ENCODE measurements around the gene EXOSC6. TPM values are rescaled to one million over a fixed set of nuclear protein-coding genes. Genes with fewer than 3 reads are reported as not detected.

EXOSC6 gene
- polyA plus RNA-seq, 1 of the 3 experiments (the other 2 are of a cell fraction), result 10.0 TPM

DNA sequence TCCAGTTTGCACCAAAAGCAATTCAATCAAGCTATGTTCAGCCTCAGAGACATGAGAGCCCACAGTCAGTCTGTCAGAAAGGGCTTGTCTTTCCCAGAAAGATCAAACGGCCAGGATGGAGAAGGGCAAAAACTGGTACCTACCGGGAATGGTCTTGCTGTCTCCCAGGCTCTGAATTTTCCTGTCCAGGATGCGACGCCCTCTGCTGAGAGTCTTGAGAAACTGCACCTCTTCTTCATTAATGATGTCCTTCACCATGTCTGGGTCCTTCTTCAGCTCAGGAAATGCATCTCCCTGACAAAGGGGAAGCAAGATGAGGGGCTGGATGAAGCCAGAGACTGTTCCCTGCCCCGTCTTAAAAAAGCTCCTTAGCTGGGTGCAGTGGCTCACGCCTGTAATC lies 15.8 kb upstream of the EXOSC6 start:
- Histone ChIP-seq H4K20me1 (ENCODE audit: insufficient read depth) (peaks cover 13% of the 10 kb centered on the region), H3F3A (replicated peaks; ENCODE audit: insufficient read depth) (peaks cover 1% of the 10 kb centered on the region), H3K36me3 (replicated peaks in 1 of 2; ENCODE audit: control insufficient read depth in 1 of 2, insufficient read depth in 2 of 2, low read length in 1 of 2) (peaks cover 51 to 79% of the 10 kb centered on the region in 2 experiments), H2AFZ (ENCODE audit: low read depth) (no peak overlapping the region), H3K79me2 (ENCODE audit: insufficient read depth) (peaks cover 2% of the 10 kb centered on the region; the same call in 1 of the 2 replicates), H3K9me3 (no peaks in the 10 kb centered on the region), H3K27ac (ENCODE audit: low read depth in 2 of 2, low read length in 1 of 2) (no peak overlapping the region), H3K9ac (no peak overlapping the region), H3K4me2 (no peak overlapping the region), H3K27me3 (ENCODE audit: insufficient read depth) (no peaks in the 10 kb centered on the region), H3K4me1 (ENCODE audit: control insufficient read depth in 1 of 2, insufficient read depth in 2 of 2, low read depth in 1 of 2, low read length in 1 of 2) (no peaks in the 10 kb centered on the region), H3K4me3 (ENCODE audit: low read depth in 2 of 2, low read length in 1 of 2) (no peak overlapping the region), H3K9me2 (no peaks in the 10 kb centered on the region)
- WGBS (ENCODE audit: low lambda C conversion rate), result 37% methylated on average over 6 of the region's 6 CpGs
- ChIA-PET CTCF (interaction anchor here (0.6 to 3.4 kb wide), 11 partner anchors 9 to 386 kb away, joined by 3 to 76 read pairs (median 5); partner anchors contain the start of genes AARS1 and EXOSC6), POLR2A (interaction anchor here (1.3 kb wide), 1 partner anchor 22 kb away, joined by 3 read pairs; the partner anchor contains the start of gene AARS1)
- DNase-seq, result peak; percentile 70
- TF ChIP-seq JUND (IDR thresholded peaks at IDR 0.05) (no peak), SMC3 (IDR thresholded peaks at IDR 0.05; ENCODE audit: low read depth, low read length) (peak; percentile 56), RXRA (IDR thresholded peaks at IDR 0.05; ENCODE audit: borderline replicate concordance, low read depth) (no peak), TAF1 (IDR thresholded peaks at IDR 0.05; ENCODE audit: borderline replicate concordance, low read depth, low read length) (no peak), FOXM1 (IDR thresholded peaks at IDR 0.05; ENCODE audit: low read depth) (no peak), CHD2 (IDR thresholded peaks at IDR 0.05; ENCODE audit: low read length, partially characterized antibody) (no peak), SIN3A (IDR thresholded peaks at IDR 0.05; ENCODE audit: borderline replicate concordance, low read depth, low read length) (no peak), NFIC (IDR thresholded peaks at IDR 0.05; ENCODE audit: borderline replicate concordance) (no peak), TEAD4 (IDR thresholded peaks at IDR 0.05; ENCODE audit: borderline replicate concordance, insufficient read depth) (no peak), FOSL2 (IDR thresholded peaks at IDR 0.05; ENCODE audit: borderline replicate concordance, low read depth) (no peak), GABPA (IDR thresholded peaks at IDR 0.05; ENCODE audit: low read depth) (no peak), YY1 (IDR thresholded peaks at IDR 0.05; ENCODE audit: low read depth) (no peak), RCOR1 (IDR thresholded peaks at IDR 0.05; ENCODE audit: low read length) (no peak), TCF12 (IDR thresholded peaks at IDR 0.05) (no peak), EZH2phosphoT487 (IDR thresholded peaks at IDR 0.05; ENCODE audit: borderline replicate concordance, low read depth) (no peak), EP300 (IDR thresholded peaks at IDR 0.05; ENCODE audit: borderline replicate concordance in 1 of 2, low read depth in 1 of 2, low read length in 1 of 2) (no peak), GATA2 (CRISPR knock-in tag; IDR thresholded peaks at IDR 0.05) (no peak), FOXJ3 (CRISPR knock-in tag; IDR thresholded peaks at IDR 0.05) (no peak), RAD21 (IDR thresholded peaks at IDR 0.05; ENCODE audit: low read length) (peak; percentile 55), RFX5 (IDR thresholded peaks at IDR 0.05; ENCODE audit: low read length) (no peak)
- TF ChIP-seq, protein P1, sequence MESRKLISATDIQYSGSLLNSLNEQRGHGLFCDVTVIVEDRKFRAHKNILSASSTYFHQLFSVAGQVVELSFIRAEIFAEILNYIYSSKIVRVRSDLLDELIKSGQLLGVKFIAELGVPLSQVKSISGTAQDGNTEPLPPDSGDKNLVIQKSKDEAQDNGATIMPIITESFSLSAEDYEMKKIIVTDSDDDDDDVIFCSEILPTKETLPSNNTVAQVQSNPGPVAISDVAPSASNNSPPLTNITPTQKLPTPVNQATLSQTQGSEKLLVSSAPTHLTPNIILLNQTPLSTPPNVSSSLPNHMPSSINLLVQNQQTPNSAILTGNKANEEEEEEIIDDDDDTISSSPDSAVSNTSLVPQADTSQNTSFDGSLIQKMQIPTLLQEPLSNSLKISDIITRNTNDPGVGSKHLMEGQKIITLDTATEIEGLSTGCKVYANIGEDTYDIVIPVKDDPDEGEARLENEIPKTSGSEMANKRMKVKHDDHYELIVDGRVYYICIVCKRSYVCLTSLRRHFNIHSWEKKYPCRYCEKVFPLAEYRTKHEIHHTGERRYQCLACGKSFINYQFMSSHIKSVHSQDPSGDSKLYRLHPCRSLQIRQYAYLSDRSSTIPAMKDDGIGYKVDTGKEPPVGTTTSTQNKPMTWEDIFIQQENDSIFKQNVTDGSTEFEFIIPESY (IDR thresholded peaks at IDR 0.05; ENCODE audit: borderline replicate concordance, low read depth), result no peak
- TF ChIP-seq, protein P2, sequence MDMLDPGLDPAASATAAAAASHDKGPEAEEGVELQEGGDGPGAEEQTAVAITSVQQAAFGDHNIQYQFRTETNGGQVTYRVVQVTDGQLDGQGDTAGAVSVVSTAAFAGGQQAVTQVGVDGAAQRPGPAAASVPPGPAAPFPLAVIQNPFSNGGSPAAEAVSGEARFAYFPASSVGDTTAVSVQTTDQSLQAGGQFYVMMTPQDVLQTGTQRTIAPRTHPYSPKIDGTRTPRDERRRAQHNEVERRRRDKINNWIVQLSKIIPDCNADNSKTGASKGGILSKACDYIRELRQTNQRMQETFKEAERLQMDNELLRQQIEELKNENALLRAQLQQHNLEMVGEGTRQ (IDR thresholded peaks at IDR 0.05; ENCODE audit: borderline replicate concordance, low read depth, low read length), result no peak
- TF ChIP-seq, protein P3, sequence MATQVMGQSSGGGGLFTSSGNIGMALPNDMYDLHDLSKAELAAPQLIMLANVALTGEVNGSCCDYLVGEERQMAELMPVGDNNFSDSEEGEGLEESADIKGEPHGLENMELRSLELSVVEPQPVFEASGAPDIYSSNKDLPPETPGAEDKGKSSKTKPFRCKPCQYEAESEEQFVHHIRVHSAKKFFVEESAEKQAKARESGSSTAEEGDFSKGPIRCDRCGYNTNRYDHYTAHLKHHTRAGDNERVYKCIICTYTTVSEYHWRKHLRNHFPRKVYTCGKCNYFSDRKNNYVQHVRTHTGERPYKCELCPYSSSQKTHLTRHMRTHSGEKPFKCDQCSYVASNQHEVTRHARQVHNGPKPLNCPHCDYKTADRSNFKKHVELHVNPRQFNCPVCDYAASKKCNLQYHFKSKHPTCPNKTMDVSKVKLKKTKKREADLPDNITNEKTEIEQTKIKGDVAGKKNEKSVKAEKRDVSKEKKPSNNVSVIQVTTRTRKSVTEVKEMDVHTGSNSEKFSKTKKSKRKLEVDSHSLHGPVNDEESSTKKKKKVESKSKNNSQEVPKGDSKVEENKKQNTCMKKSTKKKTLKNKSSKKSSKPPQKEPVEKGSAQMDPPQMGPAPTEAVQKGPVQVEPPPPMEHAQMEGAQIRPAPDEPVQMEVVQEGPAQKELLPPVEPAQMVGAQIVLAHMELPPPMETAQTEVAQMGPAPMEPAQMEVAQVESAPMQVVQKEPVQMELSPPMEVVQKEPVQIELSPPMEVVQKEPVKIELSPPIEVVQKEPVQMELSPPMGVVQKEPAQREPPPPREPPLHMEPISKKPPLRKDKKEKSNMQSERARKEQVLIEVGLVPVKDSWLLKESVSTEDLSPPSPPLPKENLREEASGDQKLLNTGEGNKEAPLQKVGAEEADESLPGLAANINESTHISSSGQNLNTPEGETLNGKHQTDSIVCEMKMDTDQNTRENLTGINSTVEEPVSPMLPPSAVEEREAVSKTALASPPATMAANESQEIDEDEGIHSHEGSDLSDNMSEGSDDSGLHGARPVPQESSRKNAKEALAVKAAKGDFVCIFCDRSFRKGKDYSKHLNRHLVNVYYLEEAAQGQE (IDR thresholded peaks at IDR 0.05; ENCODE audit: low read depth, low read length), result no peak
- TF ChIP-seq, protein P4, sequence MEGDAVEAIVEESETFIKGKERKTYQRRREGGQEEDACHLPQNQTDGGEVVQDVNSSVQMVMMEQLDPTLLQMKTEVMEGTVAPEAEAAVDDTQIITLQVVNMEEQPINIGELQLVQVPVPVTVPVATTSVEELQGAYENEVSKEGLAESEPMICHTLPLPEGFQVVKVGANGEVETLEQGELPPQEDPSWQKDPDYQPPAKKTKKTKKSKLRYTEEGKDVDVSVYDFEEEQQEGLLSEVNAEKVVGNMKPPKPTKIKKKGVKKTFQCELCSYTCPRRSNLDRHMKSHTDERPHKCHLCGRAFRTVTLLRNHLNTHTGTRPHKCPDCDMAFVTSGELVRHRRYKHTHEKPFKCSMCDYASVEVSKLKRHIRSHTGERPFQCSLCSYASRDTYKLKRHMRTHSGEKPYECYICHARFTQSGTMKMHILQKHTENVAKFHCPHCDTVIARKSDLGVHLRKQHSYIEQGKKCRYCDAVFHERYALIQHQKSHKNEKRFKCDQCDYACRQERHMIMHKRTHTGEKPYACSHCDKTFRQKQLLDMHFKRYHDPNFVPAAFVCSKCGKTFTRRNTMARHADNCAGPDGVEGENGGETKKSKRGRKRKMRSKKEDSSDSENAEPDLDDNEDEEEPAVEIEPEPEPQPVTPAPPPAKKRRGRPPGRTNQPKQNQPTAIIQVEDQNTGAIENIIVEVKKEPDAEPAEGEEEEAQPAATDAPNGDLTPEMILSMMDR (IDR thresholded peaks at IDR 0.05), result peak; percentile 72
- TF ChIP-seq, protein P5, sequence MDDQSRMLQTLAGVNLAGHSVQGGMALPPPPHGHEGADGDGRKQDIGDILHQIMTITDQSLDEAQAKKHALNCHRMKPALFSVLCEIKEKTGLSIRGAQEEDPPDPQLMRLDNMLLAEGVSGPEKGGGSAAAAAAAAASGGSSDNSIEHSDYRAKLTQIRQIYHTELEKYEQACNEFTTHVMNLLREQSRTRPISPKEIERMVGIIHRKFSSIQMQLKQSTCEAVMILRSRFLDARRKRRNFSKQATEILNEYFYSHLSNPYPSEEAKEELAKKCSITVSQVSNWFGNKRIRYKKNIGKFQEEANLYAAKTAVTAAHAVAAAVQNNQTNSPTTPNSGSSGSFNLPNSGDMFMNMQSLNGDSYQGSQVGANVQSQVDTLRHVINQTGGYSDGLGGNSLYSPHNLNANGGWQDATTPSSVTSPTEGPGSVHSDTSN (IDR thresholded peaks at IDR 0.05), result no peak

Data from SK-N-SH (cell line).